Hepatocyte (in vitro differentiated cells): ENCODE measurements around the gene NUP54. TPM values are rescaled to one million over a fixed set of nuclear protein-coding genes. Genes with fewer than 3 reads are reported as not detected.

ENCODE experiments used
- DNase-seq: peaks from one replicate; pipeline ENCODE4 v3.0.0-alpha.2; 2016; ENCODE audit warnings: low spot score
- H2AFZ ChIP-seq: fragments of 200-600 bp; sonication (generic); 2 replicates; pipeline ENCODE4 v1.6.0; 2016; ENCODE audit warnings: antibody characterized with exemption, mild to moderate bottlenecking
- H3K27ac ChIP-seq: fragments of 200-600 bp; sonication (generic); 2 replicates; pipeline ENCODE4 v1.5.1; 2016; ENCODE audit warnings: mild to moderate bottlenecking
- H3K27me3 ChIP-seq: fragments of 200-600 bp; sonication (generic); 2 replicates; pipeline ENCODE4 v1.6.1; 2016
- H3K36me3 ChIP-seq: fragments of 200-600 bp; sonication (generic); replicated peaks from 2 replicates; pipeline ENCODE4 v1.5.1; 2016; ENCODE audit warnings: low read depth; ENCODE audit not compliant: insufficient read depth
- H3K4me1 ChIP-seq: fragments of 200-600 bp; sonication (generic); 2 replicates; pipeline ENCODE4 v1.5.1; 2016; ENCODE audit warnings: mild to moderate bottlenecking, moderate library complexity; ENCODE audit not compliant: insufficient read depth
- H3K4me2 ChIP-seq: fragments of 200-600 bp; sonication (generic); 2 replicates; pipeline ENCODE4 v1.6.0; 2016
- H3K4me3 ChIP-seq: fragments of 200-600 bp; sonication (generic); 2 replicates; pipeline ENCODE4 v1.5.1; 2016; ENCODE audit warnings: mild to moderate bottlenecking
- H3K79me2 ChIP-seq: fragments of 200-600 bp; sonication (generic); 2 replicates; pipeline ENCODE4 v1.6.0; 2017; ENCODE audit warnings: mild to moderate bottlenecking
- H3K9me2 ChIP-seq: fragments of 200-600 bp; sonication (generic); replicated peaks from 2 replicates; pipeline ENCODE4 v1.6.0; 2017; ENCODE audit warnings: mild to moderate bottlenecking; ENCODE audit not compliant: insufficient read depth
- H3K9me3 ChIP-seq: fragments of 200-600 bp; sonication (generic); 2 replicates; pipeline ENCODE4 v1.5.1; 2016; ENCODE audit warnings: low read depth, mild to moderate bottlenecking
- H4K20me1 ChIP-seq: fragments of 200-600 bp; sonication (generic); 2 replicates; pipeline ENCODE4 v1.6.0; 2016; ENCODE audit warnings: mild to moderate bottlenecking; ENCODE audit not compliant: insufficient read depth, poor library complexity, severe bottlenecking
- EZH2 ChIP-seq: fragments of 200-600 bp; sonication (generic); IDR thresholded peaks from 2 replicates; pipeline ENCODE4 v1.6.1; 2016; ENCODE audit warnings: antibody characterized with exemption, mild to moderate bottlenecking, borderline replicate concordance
- EZH2phosphoT487 ChIP-seq: fragments of 200-600 bp; sonication (generic); IDR thresholded peaks from one replicate; pipeline ENCODE4 v1.6.1; 2018; ENCODE audit warnings: antibody characterized with exemption, mild to moderate bottlenecking, low read depth, moderate library complexity; ENCODE audit not compliant: unreplicated experiment, severe bottlenecking
- WGBS: methylation state at CpG from one replicate; pipeline ENCODE4 v1.1.6; 2016; ENCODE audit warnings: low lambda C conversion rate; ENCODE audit errors: missing lambda C conversion rate; 5-methylcytosine and 5-hydroxymethylcytosine counted together
- polyA plus RNA-seq: library from polyadenylated mRNA; unstranded; fragments of >200 nt; fragmentation: Nextera tagmentation; extraction: Ambion mirVana; gene quantifications from 2 replicates; pipeline ENCODE4 v1.2.1, GENCODE V29; 2016
- total RNA-seq: library from RNA; depleted of rRNA; stranded (reverse); fragments of >200 nt; gene quantifications from 2 replicates; pipeline ENCODE4 v1.2.3, GENCODE V29; 2014
- TF ChIP-seq, protein P1 (sequence below): fragments of 200-600 bp; sonication (generic); IDR thresholded peaks from 2 replicates; pipeline ENCODE4 v1.5.1; 2016; ENCODE audit warnings: antibody characterized with exemption, mild to moderate bottlenecking; ENCODE audit not compliant: poor library complexity

The NUP54 gene
- total and polyA plus RNA-seq, 2 experiments from 2014 or later = 20.6 to 40.9 TPM

DNA sequence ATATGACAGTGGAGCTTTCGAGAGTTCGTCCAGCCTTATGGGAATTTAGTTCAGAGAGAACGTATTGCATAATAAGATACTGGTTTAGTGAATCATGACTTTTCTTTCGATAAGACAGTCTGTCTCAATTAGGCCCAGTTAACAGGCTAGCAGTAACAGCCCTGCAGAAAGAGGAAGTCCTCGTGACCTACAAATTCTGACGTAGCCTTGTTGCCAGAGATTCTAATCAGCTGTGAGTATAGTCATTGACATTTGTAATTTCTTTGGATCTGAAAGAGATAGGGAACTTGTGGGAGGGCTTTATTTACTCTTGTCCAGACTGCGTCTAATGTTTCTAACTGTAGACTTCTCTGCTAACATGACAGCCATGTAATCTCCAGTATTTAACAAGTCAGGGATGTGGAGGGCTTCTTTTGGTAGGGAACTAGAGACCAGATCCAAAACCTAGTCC lies 57.9 kb downstream of the NUP54 start:
- Histone ChIP-seq H3K27me3 (no peaks in the 10 kb centered on the region), H2AFZ (no peak overlapping the region), H3K9me2 (no peaks in the 10 kb centered on the region), H3K27ac (peak overlapping the region; percentile 34), H3K4me1 (no peaks in the 10 kb centered on the region), H4K20me1 (no peaks in the 10 kb centered on the region), H3K36me3 (no peaks in the 10 kb centered on the region), H3K79me2 (no peaks in the 10 kb centered on the region), H3K4me2 (no peak overlapping the region), H3K4me3 (no peak overlapping the region), H3K9me3 (no peaks in the 10 kb centered on the region)
- TF ChIP-seq EZH2 (no peak), EZH2phosphoT487 (no peak)
- TF ChIP-seq, protein P1, sequence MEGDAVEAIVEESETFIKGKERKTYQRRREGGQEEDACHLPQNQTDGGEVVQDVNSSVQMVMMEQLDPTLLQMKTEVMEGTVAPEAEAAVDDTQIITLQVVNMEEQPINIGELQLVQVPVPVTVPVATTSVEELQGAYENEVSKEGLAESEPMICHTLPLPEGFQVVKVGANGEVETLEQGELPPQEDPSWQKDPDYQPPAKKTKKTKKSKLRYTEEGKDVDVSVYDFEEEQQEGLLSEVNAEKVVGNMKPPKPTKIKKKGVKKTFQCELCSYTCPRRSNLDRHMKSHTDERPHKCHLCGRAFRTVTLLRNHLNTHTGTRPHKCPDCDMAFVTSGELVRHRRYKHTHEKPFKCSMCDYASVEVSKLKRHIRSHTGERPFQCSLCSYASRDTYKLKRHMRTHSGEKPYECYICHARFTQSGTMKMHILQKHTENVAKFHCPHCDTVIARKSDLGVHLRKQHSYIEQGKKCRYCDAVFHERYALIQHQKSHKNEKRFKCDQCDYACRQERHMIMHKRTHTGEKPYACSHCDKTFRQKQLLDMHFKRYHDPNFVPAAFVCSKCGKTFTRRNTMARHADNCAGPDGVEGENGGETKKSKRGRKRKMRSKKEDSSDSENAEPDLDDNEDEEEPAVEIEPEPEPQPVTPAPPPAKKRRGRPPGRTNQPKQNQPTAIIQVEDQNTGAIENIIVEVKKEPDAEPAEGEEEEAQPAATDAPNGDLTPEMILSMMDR = no peak
- whole genome bisulfite sequencing = 71% methylated on average over 7 of the region's 7 CpGs
- peak; percentile 34 for DNase-seq

DNA sequence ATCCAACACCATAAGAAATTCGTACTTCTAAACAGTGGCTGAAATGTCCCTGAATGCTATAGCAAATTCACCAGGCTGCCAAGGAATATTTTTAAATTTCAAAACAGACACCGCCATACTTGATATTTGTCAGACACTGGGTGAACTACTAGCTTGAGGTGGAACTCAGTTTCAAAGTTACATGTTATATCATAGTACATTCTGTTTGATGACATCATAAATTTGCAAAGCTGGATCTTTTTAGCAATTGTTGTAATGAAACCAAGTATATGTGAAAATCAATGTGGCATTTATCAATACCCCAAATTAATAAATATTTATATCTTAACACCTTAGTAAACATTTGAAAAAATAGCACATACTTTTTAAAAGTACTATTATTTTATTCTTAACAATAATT lies 59.5 kb downstream of the NUP54 start:
- TF ChIP-seq EZH2phosphoT487 = no peak
- TF ChIP-seq, protein P1 = no peak
- no peaks in the 10 kb centered on the region for H3K27me3 ChIP-seq
- no peak overlapping the region for H2AFZ ChIP-seq
- H3K4me2 ChIP-seq = no peak overlapping the region
- no peaks in the 10 kb centered on the region for H3K9me3 ChIP-seq
- DNase-seq = no peak
- no peak overlapping the region for H3K4me3 ChIP-seq
- H3K36me3 ChIP-seq = no peaks in the 10 kb centered on the region
- no peaks in the 10 kb centered on the region for H4K20me1 ChIP-seq
- no peaks in the 10 kb centered on the region for H3K9me2 ChIP-seq
- H3K79me2 ChIP-seq = no peaks in the 10 kb centered on the region
- no peaks in the 10 kb centered on the region for H3K4me1 ChIP-seq
- no peak overlapping the region for H3K27ac ChIP-seq
- 97% methylated on average over 2 of the region's 2 CpGs for WGBS

DNA sequence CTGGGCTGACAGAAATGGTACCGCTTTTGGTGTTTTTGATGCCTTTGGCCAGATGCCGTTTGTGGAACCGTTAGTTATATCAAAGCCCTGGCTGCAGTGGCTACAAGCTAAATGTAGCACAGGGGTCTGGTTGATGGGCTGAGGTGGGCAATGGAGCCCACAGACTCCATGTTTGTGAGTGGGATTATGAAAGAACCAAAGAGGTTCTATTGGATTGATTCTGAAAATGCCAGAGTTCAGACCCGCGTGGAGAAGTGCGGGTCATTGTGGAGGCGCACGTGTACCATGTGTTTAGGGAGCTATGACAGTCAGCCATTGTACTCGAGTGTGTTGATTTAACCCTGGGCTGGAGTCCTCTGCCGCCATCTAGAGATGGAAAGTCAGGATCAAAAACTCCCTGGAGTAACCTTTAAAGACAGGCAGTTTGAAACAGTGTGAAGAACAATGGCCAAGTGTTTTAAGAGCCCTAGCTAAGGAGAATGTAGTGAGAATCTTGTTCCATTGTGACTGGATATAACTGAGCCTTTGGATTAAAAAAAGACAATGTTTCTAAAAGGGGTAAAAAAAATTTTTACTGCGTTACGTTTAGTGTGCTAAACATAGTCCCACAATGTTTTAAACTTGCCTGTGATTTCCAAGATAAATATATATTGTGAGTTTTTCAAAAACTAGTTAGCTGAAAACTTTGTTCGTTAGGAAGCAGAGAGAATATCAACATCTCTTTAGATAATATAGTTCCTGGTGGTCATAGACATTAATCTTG lies 61.0 kb downstream of the NUP54 start:
- no peaks in the 10 kb centered on the region for H3K4me1 ChIP-seq
- no peaks in the 10 kb centered on the region for H3K9me2 ChIP-seq
- H4K20me1 ChIP-seq = no peaks in the 10 kb centered on the region
- peak; percentile 77 for DNase-seq
- H3K4me2 ChIP-seq = peak overlapping the region; percentile 55
- no peaks in the 10 kb centered on the region for H3K36me3 ChIP-seq
- no peak overlapping the region for H3K27ac ChIP-seq
- WGBS = 38% methylated on average over 13 of the region's 13 CpGs
- H2AFZ ChIP-seq = peak overlapping the region; percentile 42
- H3K27me3 ChIP-seq = no peaks in the 10 kb centered on the region
- no peak overlapping the region for H3K4me3 ChIP-seq
- no peaks in the 10 kb centered on the region for H3K79me2 ChIP-seq
- no peaks in the 10 kb centered on the region for H3K9me3 ChIP-seq
- TF ChIP-seq, protein P1 = peak; percentile 62
- TF ChIP-seq EZH2phosphoT487 (no peak), EZH2 (no peak)
